ENCODE results near the gene LARP4B. TPM values are rescaled to one million over a fixed set of nuclear protein-coding genes. Genes with fewer than 3 reads are reported as not detected.

Gene LARP4B
- total RNA-seq (10 to 100 TPM; 33.1 to 40.2 TPM), total RNA-seq (39.6 to 190 (median 130) reads per million in 172 experiments)
- polyA plus RNA-seq (2013, experiment 1 of 2): 32.9 TPM
- polyA plus RNA-seq (2013, experiment 2 of 2): 43.0 TPM

DNA sequence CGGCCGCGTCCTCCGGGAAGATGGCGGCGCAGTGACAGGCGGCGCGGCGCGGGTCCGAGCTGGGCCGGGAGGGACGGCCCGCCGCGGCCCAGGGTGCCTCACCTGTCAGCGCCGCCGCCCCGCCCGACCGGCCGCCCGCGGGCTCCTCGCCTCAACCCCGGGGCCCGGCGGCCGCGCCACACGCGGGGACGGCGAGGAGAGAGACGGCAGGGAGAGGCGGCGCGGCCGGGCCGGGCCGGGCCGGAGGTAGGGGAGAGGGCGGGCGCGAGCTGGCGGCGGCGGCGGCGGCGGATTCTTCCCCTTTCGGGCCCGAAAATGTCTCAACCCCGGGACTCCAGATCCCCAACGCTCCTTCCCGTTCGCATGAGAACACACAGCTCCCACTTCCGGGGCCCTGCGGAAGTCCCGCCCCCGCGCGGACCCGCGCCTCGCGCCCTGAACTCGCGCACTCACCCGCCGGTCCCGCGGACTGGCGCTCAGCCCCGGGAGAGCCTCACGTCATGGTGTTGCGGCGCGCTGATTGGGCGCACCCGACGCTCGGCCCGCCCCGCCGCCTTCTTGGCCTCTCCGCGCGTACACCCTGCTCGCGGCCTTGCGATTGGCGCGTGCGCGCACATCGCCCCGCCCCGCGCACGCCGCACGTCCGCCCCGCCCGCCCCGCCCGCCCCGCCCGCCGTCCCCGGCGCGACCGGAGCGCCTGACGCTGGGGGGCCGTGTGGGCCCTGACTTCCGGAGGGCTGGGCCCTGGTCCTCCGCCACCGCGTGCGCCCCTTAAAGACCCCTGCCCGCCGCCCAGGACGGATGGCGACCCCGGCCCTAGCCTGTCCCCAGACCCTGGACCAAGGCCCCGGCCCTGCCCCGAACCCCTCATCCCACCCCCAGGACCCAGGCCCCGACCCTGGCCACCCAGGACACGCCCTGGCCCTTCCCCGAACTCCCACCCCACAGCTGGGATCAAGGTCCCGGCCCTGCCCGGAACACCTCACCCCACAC lies at the start of gene LARP4B:
TSS of gene LARP4B (minus strand) at position 380 of the 993 bp plus-strand sequence. CDS start 45,984 bp downstream, outside the sequence.
- Mint-ChIP-seq H3K4me3 (peak within 1 kb of the TSS; percentile 98), H3K27me3 (no peaks in the 10 kb centered on the region), H3K4me1 (ENCODE audit: low read depth) (peaks cover 48% of the 10 kb centered on the region), H3K36me3 (ENCODE audit: low read depth) (peaks cover 26% of the 10 kb centered on the region), H3K9me3 (no peaks in the 10 kb centered on the region), H3K27ac (peak within 1 kb of the TSS; percentile 89)
- Histone ChIP-seq H3K4me3 (ENCODE audit: low read length) (peak within 1 kb of the TSS; percentile 64), H3K4me1 (ENCODE audit: insufficient read depth, low read length) (peaks cover 28% of the 10 kb centered on the region), H3K27me3 (ENCODE audit: control insufficient read depth in 1 of 2, insufficient read depth in 2 of 2, low read length in 2 of 2) (no peaks in the 10 kb centered on the region), H3K27ac (ENCODE audit: low read depth in 1 of 2, low read length in 2 of 2) (peak within 1 kb of the TSS; percentile 50 to 89), H3K36me3 (ENCODE audit: insufficient read depth, low read length) (no peaks in the 10 kb centered on the region), H3K9me3 (ENCODE audit: control insufficient read depth in 1 of 2, insufficient read depth in 1 of 2, low read length in 2 of 2) (no peaks in the 10 kb centered on the region)
- CTCF ChIA-PET: interaction anchor here (1.0 kb wide), 1 partner anchor 57 kb away, joined by 3 read pairs; the partner anchor contains the start of gene GTPBP4
- intact Hi-C loops (cut with DNase I, micrococcal nuclease): loop anchor here (1.0 to 5.0 kb wide), 5 partner anchors 55 to 131 kb away; partner anchors contain the start of gene GTPBP4 (in 1 of the 2)
- POLR2A ChIA-PET: interaction anchor here (0.9 to 2.8 kb wide), 9 partner anchors 13 to 796 kb away, joined by 3 to 31 read pairs (median 4); partner anchors contain the start of genes GTPBP4, IDI1, WDR37 and ZMYND11
- TF ChIP-seq CTCF (IDR thresholded peaks at IDR 0.05): no peak
- ATAC-seq (ENCODE audit: poor library complexity): peak; percentile 97
- DNase-seq: peak; percentile 92 to 99 (median 96)

DNA sequence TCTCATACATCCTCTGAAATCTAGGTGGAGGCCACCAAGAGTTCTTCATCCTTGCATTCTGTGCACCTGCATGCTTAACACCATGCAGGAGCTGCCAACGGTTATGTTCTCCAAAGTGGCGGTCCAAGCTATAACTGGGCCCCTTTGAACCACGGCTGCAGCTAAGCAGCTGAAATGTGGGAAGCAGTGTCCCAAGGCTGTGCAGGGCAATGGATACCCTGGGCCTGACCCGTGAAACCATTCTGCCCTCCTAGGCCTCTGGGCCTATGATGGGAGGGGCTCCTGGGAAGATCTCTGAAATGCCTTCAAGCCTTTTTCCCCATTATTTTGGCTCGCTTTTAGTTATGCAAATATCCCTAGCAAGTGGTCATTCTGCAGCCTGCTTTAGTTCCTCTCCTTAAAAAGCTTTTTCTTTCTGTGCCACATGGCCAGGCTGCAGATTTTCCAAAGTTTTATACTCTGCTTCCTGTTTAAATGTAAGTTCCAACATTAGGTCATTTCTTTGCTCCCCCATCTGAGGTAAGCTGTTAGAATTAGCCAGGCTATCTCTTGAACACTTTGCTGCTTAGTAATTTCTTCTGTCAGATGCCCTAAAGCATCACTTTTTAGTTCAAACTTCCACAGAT lies 49.1 kb upstream of the LARP4B start:
- Mint-ChIP-seq H3K27ac (no peak overlapping the region), H3K36me3 (ENCODE audit: low read depth) (peaks cover 24% of the 10 kb centered on the region), H3K4me1 (ENCODE audit: low read depth) (no peaks in the 10 kb centered on the region), H3K4me3 (no peak overlapping the region), H3K27me3 (no peaks in the 10 kb centered on the region), H3K9me3 (peaks cover 12% of the 10 kb centered on the region)
- Histone ChIP-seq H3K27me3 (ENCODE audit: control insufficient read depth in 1 of 2, insufficient read depth in 2 of 2, low read length in 2 of 2) (no peaks in the 10 kb centered on the region), H3K4me1 (ENCODE audit: insufficient read depth, low read length) (no peaks in the 10 kb centered on the region), H3K27ac (ENCODE audit: low read depth in 1 of 2, low read length in 2 of 2) (no peak overlapping the region), H3K4me3 (ENCODE audit: low read length) (no peak overlapping the region), H3K36me3 (ENCODE audit: insufficient read depth, low read length) (no peaks in the 10 kb centered on the region), H3K9me3 (ENCODE audit: control insufficient read depth in 1 of 2, insufficient read depth in 1 of 2, low read length in 2 of 2) (peaks cover 28 to 29% of the 10 kb centered on the region in 2 experiments)
- ChIA-PET CTCF (no interaction called here), POLR2A (no interaction called here)
- ATAC-seq (ENCODE audit: poor library complexity) (no peak), DNase-seq (no peak)
- intact Hi-C loops (cut with DNase I, micrococcal nuclease): no loop called here
- no peak for TF ChIP-seq CTCF (IDR thresholded peaks at IDR 0.05)

DNA sequence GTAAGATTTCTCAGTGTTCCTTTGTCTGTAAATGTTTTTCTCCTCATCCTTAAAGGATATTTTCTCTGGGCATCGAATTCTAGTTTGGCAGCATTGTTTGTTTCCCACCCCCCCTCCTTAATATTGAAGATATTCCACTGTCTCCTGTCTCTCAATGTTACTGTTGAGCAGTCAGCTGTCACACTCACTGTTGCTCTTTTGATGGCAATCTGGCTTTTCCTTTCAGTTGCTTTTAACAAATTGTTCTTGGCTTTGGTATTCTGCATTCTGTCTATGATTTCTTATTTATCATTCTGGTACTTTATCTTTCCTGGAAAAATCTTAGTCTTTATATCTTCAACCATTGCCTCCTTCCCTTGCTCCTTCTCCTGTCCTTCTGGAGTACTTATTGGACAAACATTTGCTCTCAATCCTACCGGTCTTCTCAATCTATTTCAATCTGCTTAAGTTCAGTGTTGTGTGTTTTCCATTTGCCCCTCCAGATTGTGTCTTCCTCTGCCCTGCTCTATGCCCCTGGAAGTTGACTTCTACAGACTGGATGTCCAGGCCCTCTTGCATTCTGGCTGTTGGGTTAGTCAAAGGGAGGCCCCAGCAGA lies 47.4 kb upstream of the LARP4B start:
- H3K27me3 ChIP-seq (ENCODE audit: control insufficient read depth in 1 of 2, insufficient read depth in 2 of 2, low read length in 2 of 2): no peaks in the 10 kb centered on the region
- CTCF ChIA-PET: no interaction called here
- H3K27ac ChIP-seq (ENCODE audit: low read depth in 1 of 2, low read length in 2 of 2): no peak overlapping the region
- H3K4me3 ChIP-seq (ENCODE audit: low read length): no peak overlapping the region
- no peak for DNase-seq
- intact Hi-C loops (cut with DNase I, micrococcal nuclease): no loop called here
- H3K4me1 Mint-ChIP-seq (ENCODE audit: low read depth): no peaks in the 10 kb centered on the region
- no peak for TF ChIP-seq CTCF (IDR thresholded peaks at IDR 0.05)
- peaks cover 24% of the 10 kb centered on the region for H3K36me3 Mint-ChIP-seq (ENCODE audit: low read depth)
- H3K27ac Mint-ChIP-seq: no peak overlapping the region
- peaks cover 12% of the 10 kb centered on the region for H3K9me3 Mint-ChIP-seq
- H3K9me3 ChIP-seq (ENCODE audit: control insufficient read depth in 1 of 2, insufficient read depth in 1 of 2, low read length in 2 of 2): peaks cover 28 to 29% of the 10 kb centered on the region in 2 experiments
- no peak for ATAC-seq (ENCODE audit: poor library complexity)
- H3K27me3 Mint-ChIP-seq: no peaks in the 10 kb centered on the region
- H3K4me1 ChIP-seq (ENCODE audit: insufficient read depth, low read length): no peaks in the 10 kb centered on the region
- POLR2A ChIA-PET: interaction anchor here (1.0 kb wide), 1 partner anchor 9 kb away, joined by 3 read pairs; no protein-coding TSS in a partner anchor
- no peaks in the 10 kb centered on the region for H3K36me3 ChIP-seq (ENCODE audit: insufficient read depth, low read length)
- no peak overlapping the region for H3K4me3 Mint-ChIP-seq

All from CD4-positive, alpha-beta T cell (primary cell).